Endodermal cell (in vitro differentiated cells): Measurements from ENCODE around the gene ITGA8. TPM values are rescaled to one million over a fixed set of nuclear protein-coding genes. Genes with fewer than 3 reads are reported as not detected.
"Not testable (repeated sequence)": the region's sequence is repeated elsewhere in the genome, so short reads cannot be mapped to it uniquely, and the experiment has no call there.

ENCODE experiments used
- DNase-seq: peaks from one replicate; pipeline ENCODE4 v3.0.0-alpha.2; 2017
- H3K27ac ChIP-seq: 2 replicates; pipeline ENCODE4 v1.5.1; 2013; ENCODE audit warnings: mild to moderate bottlenecking, low read depth, low read length, moderate library complexity
- H3K27me3 ChIP-seq: 2 replicates; pipeline ENCODE4 v1.6.1; 2013; ENCODE audit warnings: mild to moderate bottlenecking, low read length, moderate library complexity; ENCODE audit not compliant: insufficient read depth, control insufficient read depth, poor library complexity, severe bottlenecking
- H3K36me3 ChIP-seq: 2 replicates; pipeline ENCODE4 v1.7.0; 2013; ENCODE audit warnings: mild to moderate bottlenecking, low read length, moderate library complexity; ENCODE audit not compliant: control insufficient read depth, insufficient read depth
- H3K4me1 ChIP-seq: one replicate; pipeline ENCODE4 v1.7.0; 2013; ENCODE audit warnings: low read length; ENCODE audit not compliant: control insufficient read depth, insufficient read depth
- H3K4me3 ChIP-seq: 2 replicates; pipeline ENCODE4 v1.5.1; 2013; ENCODE audit warnings: mild to moderate bottlenecking, low read length, moderate library complexity
- H3K9ac ChIP-seq: 2 replicates; pipeline ENCODE4 v1.6.1; 2013; ENCODE audit warnings: mild to moderate bottlenecking, low read length, moderate library complexity; ENCODE audit not compliant: poor library complexity, severe bottlenecking; ENCODE audit errors: extremely low read depth
- H3K9me3 ChIP-seq: 2 replicates; pipeline ENCODE4 v1.6.1; 2013; ENCODE audit warnings: mild to moderate bottlenecking, low read length, moderate library complexity; ENCODE audit not compliant: control insufficient read depth
- H3K27ac Mint-ChIP-seq: 2 replicates; pipeline ENCODE4 v1.8.0; 2020; ENCODE audit warnings: mixed read lengths
- H3K27me3 Mint-ChIP-seq: 2 replicates; pipeline ENCODE4 v1.8.0; 2021; ENCODE audit warnings: mild to moderate bottlenecking, mixed read lengths; ENCODE audit not compliant: insufficient read depth
- H3K36me3 Mint-ChIP-seq: 2 replicates; pipeline ENCODE4 v1.8.0; 2020; ENCODE audit warnings: low read depth, mixed read lengths
- H3K4me1 Mint-ChIP-seq: 2 replicates; pipeline ENCODE4 v1.8.0; 2020; ENCODE audit warnings: mixed read lengths
- H3K4me3 Mint-ChIP-seq: 2 replicates; pipeline ENCODE4 v1.8.0; 2020; ENCODE audit warnings: mild to moderate bottlenecking, moderate library complexity, mixed read lengths
- H3K9me3 Mint-ChIP-seq: 2 replicates; pipeline ENCODE4 v1.8.0; 2020; ENCODE audit warnings: mild to moderate bottlenecking, mixed read lengths
- CTCF ChIP-seq: fragments of 200-600 bp; sonication (generic); conservative IDR thresholded peaks from 2 replicates; pipeline ENCODE4 v1.5.0; 2021; ENCODE audit warnings: antibody characterized with exemption, mild to moderate bottlenecking
- WGBS, 2 experiments: methylation state at CpG; one replicate each; pipeline versions ENCODE4 v1.1.5 to v1.1.7; 2013; ENCODE audit warnings: missing lambda C conversion rate in 2 of 2, mixed read lengths in 1 of 2; ENCODE audit not compliant: insufficient coverage in 1 of 2, insufficient read length in 1 of 2; 5-methylcytosine and 5-hydroxymethylcytosine counted together
- total RNA-seq, 2 donors: library from RNA; stranded (reverse); fragmentation: NEBNext Ultra II Directional in 1 of 2; extraction: Animal tissue kit (Norgen Biotek cat#: 25700) in 1 of 2; gene quantifications; 2 replicates in 1 of 2; 3 replicates in 1 of 2; pipeline ENCODE4 v1.2.1, GENCODE V29; 2021

ITGA8 gene
- total RNA-seq, 2 donors from 2014 or later = 0.24 to 0.40 TPM

- H3K36me3 ChIP-seq = no peaks in the 10 kb centered on the region
- no peaks in the 10 kb centered on the region for H3K4me1 Mint-ChIP-seq
- no peak overlapping the region for H3K9ac ChIP-seq
- H3K27me3 Mint-ChIP-seq = no peaks in the 10 kb centered on the region
- H3K9me3 Mint-ChIP-seq = peaks cover 4% of the 10 kb centered on the region
- H3K27me3 ChIP-seq = no peaks in the 10 kb centered on the region
- no peak overlapping the region for H3K4me3 Mint-ChIP-seq
- no peak overlapping the region for H3K4me3 ChIP-seq
- no peaks in the 10 kb centered on the region for H3K4me1 ChIP-seq
- no peak overlapping the region for H3K27ac ChIP-seq
- no peak overlapping the region for H3K27ac Mint-ChIP-seq
- WGBS, 2 experiments = 85 to 100% methylated on average over 1 of the region's 1 CpG
- H3K9me3 ChIP-seq = peaks cover 4% of the 10 kb centered on the region
- no peak for TF ChIP-seq CTCF
- no peak for DNase-seq
- H3K36me3 Mint-ChIP-seq = no peaks in the 10 kb centered on the region
Measured at GRCh38 chr10:15539262-15539661, 180.5 kb downstream of the ITGA8 start.

- H3K27ac Mint-ChIP-seq, DNase-seq: not testable (repeated sequence)
Measured at GRCh38 chr10:15534928-15535538, 184.7 kb downstream of the ITGA8 start.

GRCh38 chr10:15531927-15532722 is 187.6 kb downstream of the ITGA8 start:
- H3K4me3 ChIP-seq = no peak overlapping the region
- 89 to 97% methylated on average over 4 to 12 of the region's 13 CpGs for WGBS, 2 experiments
- no peaks in the 10 kb centered on the region for H3K4me1 ChIP-seq
- peaks cover 2% of the 10 kb centered on the region for H3K27me3 Mint-ChIP-seq
- H3K4me3 Mint-ChIP-seq = no peak overlapping the region
- no peak overlapping the region for H3K27ac Mint-ChIP-seq
- H3K27me3 ChIP-seq = no peaks in the 10 kb centered on the region
- DNase-seq = no peak
- no peaks in the 10 kb centered on the region for H3K9me3 ChIP-seq
- H3K9ac ChIP-seq = no peak overlapping the region
- no peaks in the 10 kb centered on the region for H3K36me3 Mint-ChIP-seq
- no peaks in the 10 kb centered on the region for H3K36me3 ChIP-seq
- H3K27ac ChIP-seq = no peak overlapping the region
- H3K4me1 Mint-ChIP-seq = peaks cover 3% of the 10 kb centered on the region
- no peak for TF ChIP-seq CTCF
- peaks cover 2% of the 10 kb centered on the region for H3K9me3 Mint-ChIP-seq

More at GRCh38 chr10:15534928-15535538, 184.7 kb downstream of the ITGA8 start:
- H3K4me3 Mint-ChIP-seq, H3K27ac ChIP-seq, H3K4me3 ChIP-seq, H3K36me3 ChIP-seq, H3K4me1 Mint-ChIP-seq, H3K4me1 ChIP-seq, H3K9me3 Mint-ChIP-seq, H3K9ac ChIP-seq, H3K27me3 ChIP-seq, H3K36me3 Mint-ChIP-seq, H3K9me3 ChIP-seq, H3K27me3 Mint-ChIP-seq: not testable (repeated sequence)
- WGBS, 2 experiments = 95 to 100% methylated on average over 2 to 30 of the region's 31 CpGs
